Kidney (tissue), 14 donors: Measurements from ENCODE around the gene MYL7. TPM values are rescaled to one million over a fixed set of nuclear protein-coding genes. Genes with fewer than 3 reads are reported as not detected.

Experiments
- DNase-seq, 5 donors: peaks; one replicate each; pipeline ENCODE4 v3.0.0-alpha.2; 2013 to 2020
- FAIRE-seq: peaks from 2 replicates; lab custom pipeline; 2012; peaks lifted over from hg19 to GRCh38; lab: Jason Lieb, UNC
- H3K27ac ChIP-seq, 2 donors: one replicate each; pipeline ENCODE4 v1.7.0; 2013; ENCODE audit warnings: low read depth in 2 of 2, low read length in 2 of 2, inconsistent platforms in 1 of 2
- H3K27me3 ChIP-seq: one replicate; pipeline ENCODE4 v1.7.1; 2013; ENCODE audit warnings: low read length, inconsistent platforms; ENCODE audit not compliant: control insufficient read depth, insufficient read depth
- H3K36me3 ChIP-seq, 3 donors: one replicate each; pipeline versions ENCODE4 v1.7.0 to v1.7.1; 2013; ENCODE audit warnings: low read length in 3 of 3, control low read depth in 1 of 3, inconsistent platforms in 1 of 3; ENCODE audit not compliant: insufficient read depth in 3 of 3, control insufficient read depth in 2 of 3
- H3K4me1 ChIP-seq, 3 donors: one replicate each; pipeline versions ENCODE4 v1.7.0 to v1.7.1; 2013; ENCODE audit warnings: low read length in 3 of 3, inconsistent platforms in 1 of 3, low read depth in 1 of 3; ENCODE audit not compliant: control insufficient read depth in 2 of 3, insufficient read depth in 2 of 3
- H3K4me3 ChIP-seq, 3 donors: one replicate each; pipeline versions ENCODE4 v1.7.0 to v1.8.1; 2013; ENCODE audit warnings: low read length in 3 of 3, control low read depth in 1 of 3, inconsistent platforms in 1 of 3
- H3K9ac ChIP-seq, 3 donors: one replicate each; pipeline versions ENCODE4 v1.7.0 to v1.7.1; 2013; ENCODE audit warnings: low read length in 3 of 3, control low read depth in 1 of 3, inconsistent platforms in 1 of 3
- H3K9me3 ChIP-seq, 3 donors: one replicate each; pipeline versions ENCODE4 v1.7.0 to v1.7.1; 2013; ENCODE audit warnings: low read length in 3 of 3, control low read depth in 1 of 3, inconsistent platforms in 1 of 3; ENCODE audit not compliant: control insufficient read depth in 2 of 3, insufficient read depth in 1 of 3
- intact Hi-C: fragments of 100-400 bp; cut with DNase I; formaldehyde crosslinking; loops from one replicate; pipeline ENCODE4 v1.11.1; 2022
- polyA plus RNA-seq: library from polyadenylated mRNA; stranded (reverse); fragments of 350-450 nt; fragmentation: Illumina TruSeq; extraction: RNeasy Lipid Tissue Mini Kit (QIAGEN cat#74804); gene quantifications from one replicate; pipeline ENCODE4 v1.2.3, GENCODE V29; 2014; ENCODE audit warnings: low read depth, low replicate concordance; ENCODE audit not compliant: insufficient read depth
- total RNA-seq: library from RNA; stranded (reverse); fragmentation: NEBNext Ultra II Directional; extraction: Animal tissue kit (Norgen Biotek cat#: 25700); gene quantifications from one replicate; pipeline ENCODE4 v1.2.1, GENCODE V29; 2021
- TF ChIP-seq, protein P1 (sequence below): IDR thresholded peaks from 3 replicates; pipeline ENCODE4 v1.5.1; 2012; ENCODE audit warnings: mild to moderate bottlenecking, moderate library complexity, borderline replicate concordance; ENCODE audit not compliant: insufficient read depth; ENCODE audit errors: extremely low read depth
- donor health status: control.
- donor health status: control.
- donor health status: control.
- donor health status: control.
- donor health status: control.
- donor health status: DM: yes; HTN: yes; CAD: no.
- donor health status: Normal renal cell carcinoma (clear cell type).

MYL7 gene
- total and polyA plus RNA-seq, 2 donors from 2014 or later: not detected

DNA sequence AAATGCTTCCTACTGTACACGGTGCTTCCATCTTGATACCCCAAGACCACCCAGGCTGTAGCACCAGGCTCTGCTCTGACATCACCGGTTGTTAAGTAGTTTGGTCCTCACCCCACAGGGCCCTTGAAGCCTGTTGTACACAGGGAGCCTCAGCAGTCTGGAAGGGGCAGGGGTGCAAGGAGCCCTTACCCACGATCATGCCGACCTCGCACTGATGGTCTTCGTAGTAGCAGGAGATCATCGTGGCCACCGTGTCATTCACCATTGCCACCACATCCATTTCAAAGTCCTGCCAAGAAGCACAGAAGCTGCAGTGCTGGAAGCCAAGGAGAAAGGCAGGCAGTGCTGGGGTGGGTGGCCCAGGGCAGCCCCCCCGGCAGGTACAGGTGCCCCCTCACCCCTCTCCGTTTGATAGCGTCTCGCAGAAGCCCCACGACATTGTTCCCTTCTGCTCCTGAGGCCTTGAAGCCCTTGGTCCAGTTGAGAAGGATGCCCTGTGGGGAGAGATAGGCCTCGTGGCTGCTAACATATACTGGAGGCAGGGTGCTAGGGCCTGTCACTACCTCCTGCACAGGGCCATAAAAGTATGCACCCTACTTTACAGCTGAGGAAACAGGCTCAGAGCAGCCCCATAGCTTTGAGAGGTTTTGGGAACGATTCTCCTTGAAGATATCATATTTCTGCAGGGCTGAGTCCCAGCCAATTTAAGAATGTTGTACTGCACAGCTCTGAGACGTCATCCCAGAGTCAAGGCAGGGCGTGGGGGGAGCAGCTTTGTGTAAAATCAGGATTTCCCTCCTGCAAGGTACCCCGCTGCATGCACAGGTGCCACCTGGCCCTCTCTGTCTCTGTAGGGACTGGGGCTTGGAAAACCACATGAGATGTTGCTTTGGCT lies 8.7 kb upstream of the MYL7 start:
- no peak overlapping the region for H3K27ac ChIP-seq
- H3K27me3 ChIP-seq: no peaks in the 10 kb centered on the region
- DNase-seq (peak in 2 of 5 donors; percentile 17 to 57), FAIRE-seq (no peak)
- intact Hi-C loops: no loop called here
- H3K9me3 ChIP-seq: no peaks in the 10 kb centered on the region
- TF ChIP-seq, protein P1, sequence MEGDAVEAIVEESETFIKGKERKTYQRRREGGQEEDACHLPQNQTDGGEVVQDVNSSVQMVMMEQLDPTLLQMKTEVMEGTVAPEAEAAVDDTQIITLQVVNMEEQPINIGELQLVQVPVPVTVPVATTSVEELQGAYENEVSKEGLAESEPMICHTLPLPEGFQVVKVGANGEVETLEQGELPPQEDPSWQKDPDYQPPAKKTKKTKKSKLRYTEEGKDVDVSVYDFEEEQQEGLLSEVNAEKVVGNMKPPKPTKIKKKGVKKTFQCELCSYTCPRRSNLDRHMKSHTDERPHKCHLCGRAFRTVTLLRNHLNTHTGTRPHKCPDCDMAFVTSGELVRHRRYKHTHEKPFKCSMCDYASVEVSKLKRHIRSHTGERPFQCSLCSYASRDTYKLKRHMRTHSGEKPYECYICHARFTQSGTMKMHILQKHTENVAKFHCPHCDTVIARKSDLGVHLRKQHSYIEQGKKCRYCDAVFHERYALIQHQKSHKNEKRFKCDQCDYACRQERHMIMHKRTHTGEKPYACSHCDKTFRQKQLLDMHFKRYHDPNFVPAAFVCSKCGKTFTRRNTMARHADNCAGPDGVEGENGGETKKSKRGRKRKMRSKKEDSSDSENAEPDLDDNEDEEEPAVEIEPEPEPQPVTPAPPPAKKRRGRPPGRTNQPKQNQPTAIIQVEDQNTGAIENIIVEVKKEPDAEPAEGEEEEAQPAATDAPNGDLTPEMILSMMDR: no peak
- peaks cover 0 to 4% (median 0%) of the 10 kb centered on the region in 3 donors for H3K4me1 ChIP-seq
- H3K36me3 ChIP-seq: no peaks in the 10 kb centered on the region
- H3K4me3 ChIP-seq: no peak overlapping the region
- no peak overlapping the region for H3K9ac ChIP-seq

DNA sequence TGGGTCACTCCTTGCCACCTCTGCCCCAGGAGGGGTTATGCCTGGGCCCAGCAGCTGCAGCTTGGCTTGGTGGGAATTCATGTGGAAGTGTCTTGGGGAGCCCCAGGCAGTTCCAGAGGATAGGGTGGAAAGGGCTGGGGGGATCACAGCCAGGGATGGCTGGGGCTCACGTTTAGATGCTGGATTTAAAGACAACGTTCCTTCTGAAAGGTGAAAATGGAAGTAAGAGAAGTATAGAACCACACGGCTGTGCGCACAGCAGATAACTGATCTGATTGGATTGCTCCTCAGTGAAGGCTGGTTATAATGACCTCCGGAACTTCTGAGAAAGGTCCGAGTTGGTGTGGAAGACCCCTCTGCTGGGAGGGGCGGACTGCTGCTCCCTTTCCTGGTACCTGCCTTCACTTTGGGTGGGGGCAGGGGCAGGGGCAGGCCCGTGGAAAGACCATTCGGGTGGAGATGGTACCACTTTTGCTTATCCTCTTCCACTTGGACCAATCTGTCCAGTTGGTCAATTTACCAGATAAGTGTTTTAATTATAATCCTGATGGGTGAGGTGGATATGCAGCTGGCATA lies 7.9 kb upstream of the MYL7 start:
- no peak overlapping the region for H3K4me3 ChIP-seq
- peaks cover 0 to 4% (median 0%) of the 10 kb centered on the region in 3 donors for H3K4me1 ChIP-seq
- FAIRE-seq (no peak), DNase-seq (no peak)
- TF ChIP-seq, protein P1: no peak
- H3K36me3 ChIP-seq: no peaks in the 10 kb centered on the region
- H3K27ac ChIP-seq: no peak overlapping the region
- H3K27me3 ChIP-seq: no peaks in the 10 kb centered on the region
- H3K9me3 ChIP-seq: no peaks in the 10 kb centered on the region
- no peak overlapping the region for H3K9ac ChIP-seq
- intact Hi-C loops: no loop called here

DNA sequence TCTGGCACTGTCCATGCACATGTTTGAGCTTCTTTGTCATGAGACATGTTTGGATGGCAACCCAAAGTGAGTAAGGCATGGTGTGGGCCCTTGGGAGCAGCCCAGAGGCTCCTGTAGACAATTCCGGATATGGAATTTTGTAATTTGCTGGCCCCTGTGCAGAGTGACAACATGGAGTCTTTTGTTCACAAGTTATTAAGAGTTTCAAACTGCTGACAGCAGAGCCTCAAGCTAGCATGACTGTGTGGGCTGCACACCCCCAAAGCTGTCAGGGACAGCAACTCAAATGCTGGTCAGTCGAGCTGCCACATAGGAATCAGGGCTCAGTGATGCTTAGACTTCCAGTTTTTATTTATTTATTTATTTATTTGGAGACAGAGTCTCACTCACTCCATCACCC lies 7.0 kb upstream of the MYL7 start:
- Histone ChIP-seq H3K4me3 (no peak overlapping the region), H3K27ac (no peak overlapping the region), H3K9me3 (no peaks in the 10 kb centered on the region), H3K4me1 (peaks cover 0 to 4% (median 0%) of the 10 kb centered on the region in 3 donors), H3K36me3 (no peaks in the 10 kb centered on the region), H3K27me3 (no peaks in the 10 kb centered on the region), H3K9ac (no peak overlapping the region)
- FAIRE-seq: no peak
- intact Hi-C loops: no loop called here
- no peak for DNase-seq
- TF ChIP-seq, protein P1: no peak
